ENCODE results near the gene ADGRF5.

- TF ChIP-seq POLR2A (IDR thresholded peaks at IDR 0.05) (no peak), EP300 (IDR thresholded peaks at IDR 0.05) (no peak), CTCF (IDR thresholded peaks at IDR 0.05) (no peak)
Measured at GRCh38 chr6:46865221-46865620, 56.5 kb downstream of the ADGRF5 start.

All from sigmoid colon (tissue), 4 donors.